HG02973 (cell line): ENCODE measurements around the gene H3-3A.
A peak's percentile ranks its signal among the peaks of the same experiment; 100 is the strongest.
"Not testable (repeated sequence)": the region's sequence is repeated elsewhere in the genome, so short reads cannot be mapped to it uniquely, and the experiment has no call there.

Experiments used
- ATAC-seq: cut with Tn5 transposase; IDR thresholded peaks from one replicate; pipeline ENCODE4 v1.9.1; 2021; ENCODE audit warnings: moderate library complexity; ENCODE audit not compliant: unreplicated experiment

Gene H3-3A

GRCh38 chr1:226083302-226084101 lies 21.0 kb downstream of the H3-3A start:
- ATAC-seq, result peak; percentile 92

- ATAC-seq, result no peak
These were observed 23.3 kb downstream of the H3-3A start for GRCh38 chr1:226085675-226086285.

GRCh38 chr1:226086776-226087175 lies 24.3 kb downstream of the H3-3A start:
- no peak for ATAC-seq

GRCh38 chr1:226091461-226091860 lies 28.9 kb downstream of the H3-3A start:
- ATAC-seq, result no peak

- ATAC-seq, result not testable (repeated sequence)
These were observed 29.7 kb downstream of the H3-3A start for GRCh38 chr1:226092048-226092820.

GRCh38 chr1:226092965-226093364 lies 30.4 kb downstream of the H3-3A start:
- ATAC-seq, result no peak

- ATAC-seq, result no peak
These were observed 31.1 kb downstream of the H3-3A start for GRCh38 chr1:226093621-226094020.

- no peak for ATAC-seq
These were observed 31.9 kb downstream of the H3-3A start for GRCh38 chr1:226094451-226094850.

- no peak for ATAC-seq
These were observed 32.8 kb downstream of the H3-3A start for GRCh38 chr1:226095286-226095685.

GRCh38 chr1:226097866-226098625 lies 35.5 kb downstream of the H3-3A start:
- no peak for ATAC-seq

- ATAC-seq, result no peak
These were observed 36.6 kb downstream of the H3-3A start for GRCh38 chr1:226098870-226099835.

GRCh38 chr1:226100436-226101391 lies 38.2 kb downstream of the H3-3A start:
- no peak for ATAC-seq

- no peak for ATAC-seq
These were observed 42.2 kb downstream of the H3-3A start for GRCh38 chr1:226104671-226105121.

- no peak for ATAC-seq
These were observed 45.2 kb downstream of the H3-3A start for GRCh38 chr1:226107471-226108460.

- peak; percentile 9 for ATAC-seq
These were observed 46.7 kb downstream of the H3-3A start for GRCh38 chr1:226108935-226109828.

- ATAC-seq, result peak; percentile 71
These were observed 47.3 kb downstream of the H3-3A start for GRCh38 chr1:226109829-226110248.
